Neural progenitor cell (in vitro differentiated cells): Measurements from ENCODE around the gene SLC52A3. TPM values are rescaled to one million over a fixed set of nuclear protein-coding genes. Genes with fewer than 3 reads are reported as not detected.

ENCODE experiments used
- DNase-seq: peaks from one replicate; pipeline ENCODE4 v3.0.0-alpha.2; 2016; ENCODE audit warnings: low spot score
- H2AFZ ChIP-seq: fragments of 200-600 bp; sonication (generic); replicated peaks from 2 replicates; pipeline ENCODE4 v1.6.1; 2016; ENCODE audit warnings: antibody characterized with exemption
- H3F3A ChIP-seq: fragments of 200-600 bp; sonication (generic); 2 replicates; pipeline ENCODE4 v1.6.1; 2016; ENCODE audit warnings: antibody characterized with exemption, low read depth
- H3K27ac ChIP-seq: fragments of 200-600 bp; sonication (generic); 2 replicates; pipeline ENCODE4 v1.5.1; 2016; ENCODE audit warnings: mild to moderate bottlenecking
- H3K27me3 ChIP-seq: fragments of 200-600 bp; sonication (generic); 2 replicates; pipeline ENCODE4 v1.6.1; 2016; ENCODE audit warnings: mild to moderate bottlenecking, moderate library complexity
- H3K36me3 ChIP-seq: fragments of 200-600 bp; sonication (generic); 2 replicates; pipeline ENCODE4 v1.5.1; 2016
- H3K4me1 ChIP-seq: fragments of 200-600 bp; sonication (generic); 2 replicates; pipeline ENCODE4 v1.6.1; 2016; ENCODE audit warnings: mixed run types
- H3K4me2 ChIP-seq: fragments of 200-600 bp; sonication (generic); 2 replicates; pipeline ENCODE4 v1.6.1; 2016
- H3K4me3 ChIP-seq: fragments of 200-600 bp; sonication (generic); 2 replicates; pipeline ENCODE4 v1.5.1; 2016
- H3K79me2 ChIP-seq: fragments of 200-600 bp; sonication (generic); 2 replicates; pipeline ENCODE4 v1.6.1; 2016; ENCODE audit warnings: low read depth
- H3K9ac ChIP-seq: fragments of 200-600 bp; sonication (generic); 2 replicates; pipeline ENCODE4 v1.6.1; 2016
- H3K9me3 ChIP-seq: fragments of 200-600 bp; sonication (generic); 2 replicates; pipeline ENCODE4 v1.5.1; 2016; ENCODE audit warnings: low read depth
- H4K20me1 ChIP-seq: fragments of 200-600 bp; sonication (generic); 2 replicates; pipeline ENCODE4 v1.6.1; 2016; ENCODE audit warnings: low read depth
- H3K27ac Mint-ChIP-seq: 3 replicates; pipeline ENCODE4 v1.8.0; 2021; ENCODE audit warnings: mixed read lengths
- H3K27me3 Mint-ChIP-seq: 2 replicates; pipeline ENCODE4 v1.8.0; 2022; ENCODE audit warnings: low read depth, mild to moderate bottlenecking, inconsistent platforms, moderate library complexity, mixed read lengths; ENCODE audit not compliant: insufficient read depth
- H3K36me3 Mint-ChIP-seq: 3 replicates; pipeline ENCODE4 v1.8.0; 2021; ENCODE audit warnings: mixed read lengths
- H3K4me1 Mint-ChIP-seq: 3 replicates; pipeline ENCODE4 v1.8.0; 2021; ENCODE audit warnings: mixed read lengths
- H3K4me3 Mint-ChIP-seq: 3 replicates; pipeline ENCODE4 v1.8.0; 2021; ENCODE audit warnings: mild to moderate bottlenecking, moderate library complexity, mixed read lengths
- H3K9me3 Mint-ChIP-seq: 3 replicates; pipeline ENCODE4 v1.8.0; 2020; ENCODE audit warnings: mixed read lengths
- CTCF ChIP-seq: fragments of 200-600 bp; sonication (generic); IDR thresholded peaks from 2 replicates; pipeline ENCODE4 v1.5.1; 2017; ENCODE audit warnings: antibody characterized with exemption, mild to moderate bottlenecking
- EZH2 ChIP-seq: fragments of 200-600 bp; sonication (generic); IDR thresholded peaks from 2 replicates; pipeline ENCODE4 v1.6.1; 2017; ENCODE audit warnings: antibody characterized with exemption, mild to moderate bottlenecking, moderate library complexity
- EZH2phosphoT487 ChIP-seq: fragments of 200-600 bp; sonication (generic); IDR thresholded peaks from 2 replicates; pipeline ENCODE4 v1.6.1; 2017; ENCODE audit warnings: antibody characterized with exemption
- total RNA-seq: library from RNA; depleted of rRNA; stranded (reverse); fragments of >200 nt; gene quantifications from 2 replicates; pipeline ENCODE4 v1.2.3, GENCODE V29; 2015; ENCODE audit warnings: low replicate concordance

SLC52A3 gene
- total RNA-seq, 1 donor from 2014 or later = not detected

GRCh38 chr20:774660-775057 lies 6.4 kb upstream of the SLC52A3 start:
- Histone ChIP-seq H3K9me3 (no peaks in the 10 kb centered on the region), H3K27me3 (no peaks in the 10 kb centered on the region), H3K79me2 (no peaks in the 10 kb centered on the region), H3K4me3 (no peak overlapping the region), H3K9ac (no peak overlapping the region), H3F3A (no peaks in the 10 kb centered on the region), H3K4me1 (no peaks in the 10 kb centered on the region), H3K4me2 (no peak overlapping the region), H3K36me3 (no peaks in the 10 kb centered on the region), H2AFZ (no peak overlapping the region), H3K27ac (no peak overlapping the region), H4K20me1 (no peaks in the 10 kb centered on the region)
- peaks cover 8% of the 10 kb centered on the region for H3K4me1 Mint-ChIP-seq
- H3K9me3 Mint-ChIP-seq = no peaks in the 10 kb centered on the region
- H3K36me3 Mint-ChIP-seq = no peaks in the 10 kb centered on the region
- TF ChIP-seq CTCF (no peak), EZH2phosphoT487 (no peak), EZH2 (no peak)
- no peak overlapping the region for H3K4me3 Mint-ChIP-seq
- no peak for DNase-seq
- H3K27me3 Mint-ChIP-seq = peaks cover 4% of the 10 kb centered on the region
- H3K27ac Mint-ChIP-seq = no peak overlapping the region

GRCh38 chr20:774016-774659 lies 5.8 kb upstream of the SLC52A3 start:
- DNase-seq = no peak
- Histone ChIP-seq H3K27me3 (no peaks in the 10 kb centered on the region), H3K4me3 (no peak overlapping the region), H2AFZ (no peak overlapping the region), H3K4me2 (no peak overlapping the region), H3K4me1 (no peaks in the 10 kb centered on the region), H3F3A (no peaks in the 10 kb centered on the region), H3K9me3 (no peaks in the 10 kb centered on the region), H3K9ac (no peak overlapping the region), H3K27ac (no peak overlapping the region), H3K79me2 (no peaks in the 10 kb centered on the region), H4K20me1 (no peaks in the 10 kb centered on the region), H3K36me3 (no peaks in the 10 kb centered on the region)
- Mint-ChIP-seq H3K36me3 (no peaks in the 10 kb centered on the region), H3K4me1 (peaks cover 8% of the 10 kb centered on the region), H3K27ac (no peak overlapping the region), H3K27me3 (peaks cover 4% of the 10 kb centered on the region), H3K9me3 (no peaks in the 10 kb centered on the region), H3K4me3 (no peak overlapping the region)
- TF ChIP-seq EZH2phosphoT487 (no peak), EZH2 (no peak), CTCF (no peak)

- H3K79me2 ChIP-seq = no peaks in the 10 kb centered on the region
- no peak overlapping the region for H3K27ac ChIP-seq
- peaks cover 9% of the 10 kb centered on the region for H3K27me3 Mint-ChIP-seq
- H2AFZ ChIP-seq = no peak overlapping the region
- H3K9me3 ChIP-seq = no peaks in the 10 kb centered on the region
- H3K4me3 Mint-ChIP-seq = no peak overlapping the region
- TF ChIP-seq CTCF (no peak), EZH2 (no peak), EZH2phosphoT487 (no peak)
- no peaks in the 10 kb centered on the region for H3F3A ChIP-seq
- no peaks in the 10 kb centered on the region for H3K9me3 Mint-ChIP-seq
- H3K36me3 Mint-ChIP-seq = no peaks in the 10 kb centered on the region
- H3K27me3 ChIP-seq = no peaks in the 10 kb centered on the region
- H4K20me1 ChIP-seq = no peaks in the 10 kb centered on the region
- no peak for DNase-seq
- no peak overlapping the region for H3K4me3 ChIP-seq
- H3K4me2 ChIP-seq = no peak overlapping the region
- H3K4me1 Mint-ChIP-seq = peaks cover 8% of the 10 kb centered on the region
- H3K4me1 ChIP-seq = no peaks in the 10 kb centered on the region
- H3K36me3 ChIP-seq = no peaks in the 10 kb centered on the region
- no peak overlapping the region for H3K9ac ChIP-seq
- H3K27ac Mint-ChIP-seq = peak overlapping the region; percentile 4
These were observed 4.5 kb upstream of the SLC52A3 start for GRCh38 chr20:772806-773205.
